Natural killer cell (primary cell): ENCODE measurements around the gene ODAD2. TPM values are rescaled to one million over a fixed set of nuclear protein-coding genes. Genes with fewer than 3 reads are reported as not detected.
"Not testable (repeated sequence)": the region's sequence is repeated elsewhere in the genome, so short reads cannot be mapped to it uniquely, and the experiment has no call there.

Experiments used
- ATAC-seq, 3 donors: fragments of 150-1000 bp in 2 of 3; fragments of 200-7000 bp in 1 of 3; cut with Tn5 transposase; 1 replicate in 1 of 3; 2 replicates in 2 of 3; pipeline ENCODE4 v1.10.0; 2021; ENCODE audit warnings: mild to moderate bottlenecking in 2 of 3, moderate library complexity in 2 of 3
- DNase-seq, 2 donors: peaks; one replicate each; pipeline versions ENCODE4 v3.0.0 to v3.0.0-alpha.2; 2013 to 2021; ENCODE audit warnings: mixed read lengths in 1 of 2
- H3K27ac ChIP-seq: one replicate; pipeline ENCODE4 v1.5.1; 2013; ENCODE audit warnings: mild to moderate bottlenecking, low read length
- H3K27me3 ChIP-seq: one replicate; pipeline ENCODE4 v1.6.1; 2013; ENCODE audit warnings: low read length; ENCODE audit not compliant: control insufficient read depth, insufficient read depth
- H3K36me3 ChIP-seq: one replicate; pipeline ENCODE4 v1.6.1; 2013; ENCODE audit warnings: low read length; ENCODE audit not compliant: control insufficient read depth, insufficient read depth
- H3K4me1 ChIP-seq: one replicate; pipeline ENCODE4 v1.6.1; 2013; ENCODE audit warnings: low read length; ENCODE audit not compliant: control insufficient read depth, insufficient read depth
- H3K4me3 ChIP-seq: one replicate; pipeline ENCODE4 v1.5.1; 2013; ENCODE audit warnings: low read length
- H3K9me3 ChIP-seq: one replicate; pipeline ENCODE4 v1.6.1; 2013; ENCODE audit warnings: low read length; ENCODE audit not compliant: control insufficient read depth, insufficient read depth
- H3K27ac Mint-ChIP-seq, 2 donors: one replicate each; pipeline ENCODE4 v1.8.0; 2022; ENCODE audit warnings: mild to moderate bottlenecking in 2 of 2, mixed read lengths in 2 of 2, moderate library complexity in 1 of 2
- H3K27me3 Mint-ChIP-seq, 2 donors: one replicate each; pipeline ENCODE4 v1.8.0; 2022; ENCODE audit warnings: low read depth in 2 of 2, mixed read lengths in 2 of 2
- H3K36me3 Mint-ChIP-seq: one replicate; pipeline ENCODE4 v1.8.0; 2022; ENCODE audit warnings: mixed read lengths
- H3K4me1 Mint-ChIP-seq, 2 donors: one replicate each; pipeline ENCODE4 v1.8.0; 2022; ENCODE audit warnings: mixed read lengths in 2 of 2
- H3K4me3 Mint-ChIP-seq: one replicate; pipeline ENCODE4 v1.8.0; 2022; ENCODE audit warnings: mild to moderate bottlenecking, moderate library complexity, mixed read lengths
- H3K9me3 Mint-ChIP-seq, 2 donors: one replicate each; pipeline ENCODE4 v1.8.0; 2022; ENCODE audit warnings: mixed read lengths in 2 of 2
- CTCF ChIP-seq: fragments of 200-600 bp; IDR thresholded peaks from one replicate; pipeline ENCODE4 v1.8.0; 2022; ENCODE audit warnings: antibody characterized with exemption
- WGBS: methylation state at CpG from one replicate; pipeline ENCODE4 v1.1.7; 2013; ENCODE audit warnings: missing lambda C conversion rate; ENCODE audit not compliant: insufficient coverage; 5-methylcytosine and 5-hydroxymethylcytosine counted together
- intact Hi-C: fragments of 100-400 bp; cut with micrococcal nuclease; formaldehyde crosslinking; loops from one replicate; pipeline ENCODE4 v1.14.2; 2022
- total RNA-seq, 4 donors: library from RNA; stranded (reverse); fragments of 120-200 nt in 1 of 4; gene quantifications; one replicate each; pipeline versions ENCODE4 v1.2.3 to v1.2.4, GENCODE V29; 2013 to 2022

ODAD2 gene
- total RNA-seq, 3 donors from 2014 or later (not counting 1 experiment from before 2014, with no cell fraction given) = not detected

- Histone ChIP-seq H3K27me3 (no peaks in the 10 kb centered on the region), H3K36me3 (no peaks in the 10 kb centered on the region), H3K4me1 (no peaks in the 10 kb centered on the region), H3K27ac (no peak overlapping the region), H3K4me3 (no peak overlapping the region), H3K9me3 (no peaks in the 10 kb centered on the region)
- Mint-ChIP-seq H3K27ac (no peak overlapping the region), H3K9me3 (peaks cover 0 to 2% of the 10 kb centered on the region in 2 donors), H3K27me3 (peaks cover 10 to 14% of the 10 kb centered on the region in 2 donors), H3K4me1 (no peaks in the 10 kb centered on the region), H3K4me3 (no peak overlapping the region), H3K36me3 (no peaks in the 10 kb centered on the region)
- ATAC-seq (no peak), DNase-seq (no peak)
- intact Hi-C loops = no loop called here
- WGBS = 92% methylated on average over 3 of the region's 3 CpGs
- TF ChIP-seq CTCF = no peak
Observed at GRCh38 chr10:27912231-27912630, 86.6 kb downstream of the ODAD2 start.

- WGBS = 96% methylated on average over 4 of the region's 4 CpGs
- Mint-ChIP-seq H3K36me3 (no peaks in the 10 kb centered on the region), H3K4me3 (no peak overlapping the region), H3K9me3 (peaks cover 0 to 2% of the 10 kb centered on the region in 2 donors), H3K4me1 (no peaks in the 10 kb centered on the region), H3K27ac (no peak overlapping the region), H3K27me3 (peaks cover 10 to 14% of the 10 kb centered on the region in 2 donors)
- ATAC-seq (no peak), DNase-seq (no peak)
- Histone ChIP-seq H3K4me3 (no peak overlapping the region), H3K27ac (no peak overlapping the region), H3K9me3 (no peaks in the 10 kb centered on the region), H3K4me1 (no peaks in the 10 kb centered on the region), H3K27me3 (no peaks in the 10 kb centered on the region), H3K36me3 (no peaks in the 10 kb centered on the region)
- intact Hi-C loops = no loop called here
- no peak for TF ChIP-seq CTCF
Observed at GRCh38 chr10:27911539-27911938, 87.3 kb downstream of the ODAD2 start.

- Mint-ChIP-seq H3K27me3 (peaks cover 10 to 13% of the 10 kb centered on the region in 2 donors), H3K9me3 (peaks cover 0 to under 1% of the 10 kb centered on the region in 2 donors), H3K4me1 (no peaks in the 10 kb centered on the region), H3K4me3 (no peak overlapping the region), H3K27ac (no peak overlapping the region), H3K36me3 (no peaks in the 10 kb centered on the region)
- Histone ChIP-seq H3K27ac (no peak overlapping the region), H3K9me3 (no peaks in the 10 kb centered on the region), H3K36me3 (no peaks in the 10 kb centered on the region), H3K4me1 (no peaks in the 10 kb centered on the region), H3K27me3 (no peaks in the 10 kb centered on the region), H3K4me3 (no peak overlapping the region)
- WGBS = 91% methylated on average over 9 of the region's 9 CpGs
- no peak for TF ChIP-seq CTCF
- DNase-seq (no peak), ATAC-seq (no peak)
- intact Hi-C loops = no loop called here
Observed at GRCh38 chr10:27911011-27911410, 87.9 kb downstream of the ODAD2 start.

GRCh38 chr10:27908231-27908630 lies 90.6 kb downstream of the ODAD2 start:
- peaks cover 10% of the 10 kb centered on the region in 2 donors for H3K27me3 Mint-ChIP-seq
- intact Hi-C loops = no loop called here
- no peak overlapping the region for H3K4me3 Mint-ChIP-seq
- Histone ChIP-seq H3K27ac (no peak overlapping the region), H3K4me1 (no peaks in the 10 kb centered on the region), H3K4me3 (no peak overlapping the region), H3K9me3 (no peaks in the 10 kb centered on the region), H3K27me3 (no peaks in the 10 kb centered on the region), H3K36me3 (no peaks in the 10 kb centered on the region)
- no peak for DNase-seq
- no peaks in the 10 kb centered on the region for H3K4me1 Mint-ChIP-seq
- no peak for TF ChIP-seq CTCF
- H3K27ac Mint-ChIP-seq = no peak overlapping the region
- H3K9me3 Mint-ChIP-seq = peaks cover 2 to 3% of the 10 kb centered on the region in 2 donors
- no peaks in the 10 kb centered on the region for H3K36me3 Mint-ChIP-seq
- ATAC-seq = no peak
- 94% methylated on average over 3 of the region's 3 CpGs for WGBS

- H3K4me3 Mint-ChIP-seq, ATAC-seq, H3K27ac ChIP-seq, H3K4me3 ChIP-seq, H3K9me3 ChIP-seq, H3K36me3 Mint-ChIP-seq, H3K4me1 ChIP-seq, H3K9me3 Mint-ChIP-seq, H3K27me3 Mint-ChIP-seq, H3K4me1 Mint-ChIP-seq, DNase-seq, H3K27me3 ChIP-seq, intact Hi-C loops, H3K36me3 ChIP-seq: not testable (repeated sequence)
- peak overlapping the region in 1 of 2 donors; percentile 9 for H3K27ac Mint-ChIP-seq
- 52% methylated on average over 6 of the region's 6 CpGs for WGBS
Observed at GRCh38 chr10:27899485-27899884, 99.4 kb downstream of the ODAD2 start.
